ENCODE data around the gene CMTM4. TPM values are rescaled to one million over a fixed set of nuclear protein-coding genes. Genes with fewer than 3 reads are reported as not detected.

Gene CMTM4
- polyA plus RNA-seq, 1 donor from 2014 or later: 27.2 TPM

DNA sequence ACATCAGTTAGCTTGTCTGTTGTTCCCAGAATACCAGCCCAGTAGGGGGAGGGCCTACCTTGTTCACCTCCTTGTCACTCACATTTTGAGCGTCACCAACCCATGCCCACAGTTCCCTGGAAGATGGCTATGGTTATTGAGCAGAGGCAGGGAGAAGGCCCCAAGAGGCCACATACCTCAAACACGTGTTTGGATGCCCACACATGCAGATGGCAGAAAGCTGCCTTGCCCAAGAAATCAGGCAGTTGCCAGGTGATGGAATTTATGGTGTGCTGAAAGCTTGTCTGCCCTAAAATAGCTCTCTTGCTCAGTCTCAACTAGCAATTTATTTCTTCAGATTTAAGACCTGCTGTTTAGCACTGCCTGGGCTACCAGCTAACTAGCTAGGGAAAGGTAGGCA is 16.5 kb upstream of the CMTM4 start:
- Histone ChIP-seq H3K9ac (ENCODE audit: low read length) (no peak overlapping the region), H3K79me2 (replicated peaks; ENCODE audit: insufficient read depth, low read length) (no peaks in the 10 kb centered on the region), H2AFZ (ENCODE audit: low read depth, low read length) (no peak overlapping the region), H3K9me3 (ENCODE audit: low read length) (no peaks in the 10 kb centered on the region), H3K36me3 (ENCODE audit: insufficient read depth, low read length) (no peaks in the 10 kb centered on the region), H3K4me2 (ENCODE audit: low read length) (no peak overlapping the region), H3K9me2 (ENCODE audit: insufficient read depth, low read length) (no peaks in the 10 kb centered on the region), H3K27ac (ENCODE audit: low read length) (no peak overlapping the region), H4K20me1 (ENCODE audit: insufficient read depth) (no peaks in the 10 kb centered on the region), H3F3A (ENCODE audit: insufficient read depth, low read length, poor library complexity, severe bottlenecking) (no peaks in the 10 kb centered on the region), H3K4me3 (ENCODE audit: low read length) (no peak overlapping the region), H3K27me3 (ENCODE audit: insufficient read depth, low read depth, low read length) (no peaks in the 10 kb centered on the region)
- TF ChIP-seq RAD21 (conservative IDR thresholded peaks at IDR 0.05) (no peak), SMC3 (conservative IDR thresholded peaks at IDR 0.05; ENCODE audit: poor library complexity) (no peak)

DNA sequence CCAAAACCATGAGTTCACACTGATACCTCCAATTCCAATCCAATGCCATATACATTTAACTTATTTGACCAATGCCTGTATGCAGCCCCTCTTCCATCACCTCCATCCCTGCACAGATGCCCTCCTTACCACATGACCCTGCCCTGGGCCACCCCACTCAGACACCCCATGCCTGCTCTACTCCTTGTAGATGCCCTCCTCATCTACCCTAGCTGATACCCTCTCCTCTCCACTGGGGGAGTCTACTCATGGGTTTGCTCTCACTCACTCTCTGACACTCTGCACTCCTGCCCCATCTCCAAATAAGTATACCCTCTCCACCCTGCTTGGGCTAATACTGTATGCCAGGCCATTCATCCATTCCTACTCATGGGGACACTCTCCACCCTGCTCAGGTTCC is 16.0 kb upstream of the CMTM4 start:
- H2AFZ ChIP-seq (ENCODE audit: low read depth, low read length): no peak overlapping the region
- H3K36me3 ChIP-seq (ENCODE audit: insufficient read depth, low read length): no peaks in the 10 kb centered on the region
- H3K9ac ChIP-seq (ENCODE audit: low read length): no peak overlapping the region
- H3F3A ChIP-seq (ENCODE audit: insufficient read depth, low read length, poor library complexity, severe bottlenecking): no peaks in the 10 kb centered on the region
- H3K4me3 ChIP-seq (ENCODE audit: low read length): no peak overlapping the region
- H3K27ac ChIP-seq (ENCODE audit: low read length): no peak overlapping the region
- no peaks in the 10 kb centered on the region for H4K20me1 ChIP-seq (ENCODE audit: insufficient read depth)
- H3K27me3 ChIP-seq (ENCODE audit: insufficient read depth, low read depth, low read length): no peaks in the 10 kb centered on the region
- TF ChIP-seq, protein P1, sequence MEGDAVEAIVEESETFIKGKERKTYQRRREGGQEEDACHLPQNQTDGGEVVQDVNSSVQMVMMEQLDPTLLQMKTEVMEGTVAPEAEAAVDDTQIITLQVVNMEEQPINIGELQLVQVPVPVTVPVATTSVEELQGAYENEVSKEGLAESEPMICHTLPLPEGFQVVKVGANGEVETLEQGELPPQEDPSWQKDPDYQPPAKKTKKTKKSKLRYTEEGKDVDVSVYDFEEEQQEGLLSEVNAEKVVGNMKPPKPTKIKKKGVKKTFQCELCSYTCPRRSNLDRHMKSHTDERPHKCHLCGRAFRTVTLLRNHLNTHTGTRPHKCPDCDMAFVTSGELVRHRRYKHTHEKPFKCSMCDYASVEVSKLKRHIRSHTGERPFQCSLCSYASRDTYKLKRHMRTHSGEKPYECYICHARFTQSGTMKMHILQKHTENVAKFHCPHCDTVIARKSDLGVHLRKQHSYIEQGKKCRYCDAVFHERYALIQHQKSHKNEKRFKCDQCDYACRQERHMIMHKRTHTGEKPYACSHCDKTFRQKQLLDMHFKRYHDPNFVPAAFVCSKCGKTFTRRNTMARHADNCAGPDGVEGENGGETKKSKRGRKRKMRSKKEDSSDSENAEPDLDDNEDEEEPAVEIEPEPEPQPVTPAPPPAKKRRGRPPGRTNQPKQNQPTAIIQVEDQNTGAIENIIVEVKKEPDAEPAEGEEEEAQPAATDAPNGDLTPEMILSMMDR (IDR thresholded peaks at IDR 0.05; ENCODE audit: poor library complexity, severe bottlenecking): no peak
- TF ChIP-seq EP300 (conservative IDR thresholded peaks at IDR 0.05; ENCODE audit: poor library complexity, severe bottlenecking) (no peak), SMC3 (conservative IDR thresholded peaks at IDR 0.05; ENCODE audit: poor library complexity) (no peak), POLR2AphosphoS5 (IDR thresholded peaks at IDR 0.05) (no peak), RAD21 (conservative IDR thresholded peaks at IDR 0.05) (no peak), TAF1 (IDR thresholded peaks at IDR 0.05; ENCODE audit: low read depth) (no peak), MXI1 (conservative IDR thresholded peaks at IDR 0.05; ENCODE audit: poor library complexity, severe bottlenecking) (no peak), EZH2 (IDR thresholded peaks at IDR 0.05; ENCODE audit: borderline replicate concordance, insufficient read depth, low read length, poor library complexity, severe bottlenecking) (no peak)
- TF ChIP-seq, protein P2, sequence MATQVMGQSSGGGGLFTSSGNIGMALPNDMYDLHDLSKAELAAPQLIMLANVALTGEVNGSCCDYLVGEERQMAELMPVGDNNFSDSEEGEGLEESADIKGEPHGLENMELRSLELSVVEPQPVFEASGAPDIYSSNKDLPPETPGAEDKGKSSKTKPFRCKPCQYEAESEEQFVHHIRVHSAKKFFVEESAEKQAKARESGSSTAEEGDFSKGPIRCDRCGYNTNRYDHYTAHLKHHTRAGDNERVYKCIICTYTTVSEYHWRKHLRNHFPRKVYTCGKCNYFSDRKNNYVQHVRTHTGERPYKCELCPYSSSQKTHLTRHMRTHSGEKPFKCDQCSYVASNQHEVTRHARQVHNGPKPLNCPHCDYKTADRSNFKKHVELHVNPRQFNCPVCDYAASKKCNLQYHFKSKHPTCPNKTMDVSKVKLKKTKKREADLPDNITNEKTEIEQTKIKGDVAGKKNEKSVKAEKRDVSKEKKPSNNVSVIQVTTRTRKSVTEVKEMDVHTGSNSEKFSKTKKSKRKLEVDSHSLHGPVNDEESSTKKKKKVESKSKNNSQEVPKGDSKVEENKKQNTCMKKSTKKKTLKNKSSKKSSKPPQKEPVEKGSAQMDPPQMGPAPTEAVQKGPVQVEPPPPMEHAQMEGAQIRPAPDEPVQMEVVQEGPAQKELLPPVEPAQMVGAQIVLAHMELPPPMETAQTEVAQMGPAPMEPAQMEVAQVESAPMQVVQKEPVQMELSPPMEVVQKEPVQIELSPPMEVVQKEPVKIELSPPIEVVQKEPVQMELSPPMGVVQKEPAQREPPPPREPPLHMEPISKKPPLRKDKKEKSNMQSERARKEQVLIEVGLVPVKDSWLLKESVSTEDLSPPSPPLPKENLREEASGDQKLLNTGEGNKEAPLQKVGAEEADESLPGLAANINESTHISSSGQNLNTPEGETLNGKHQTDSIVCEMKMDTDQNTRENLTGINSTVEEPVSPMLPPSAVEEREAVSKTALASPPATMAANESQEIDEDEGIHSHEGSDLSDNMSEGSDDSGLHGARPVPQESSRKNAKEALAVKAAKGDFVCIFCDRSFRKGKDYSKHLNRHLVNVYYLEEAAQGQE (IDR thresholded peaks at IDR 0.05; ENCODE audit: borderline replicate concordance): no peak
- no peaks in the 10 kb centered on the region for H3K79me2 ChIP-seq (replicated peaks; ENCODE audit: insufficient read depth, low read length)
- H3K9me3 ChIP-seq (ENCODE audit: low read length): no peaks in the 10 kb centered on the region
- no peaks in the 10 kb centered on the region for H3K9me2 ChIP-seq (ENCODE audit: insufficient read depth, low read length)
- no peak overlapping the region for H3K4me2 ChIP-seq (ENCODE audit: low read length)

DNA sequence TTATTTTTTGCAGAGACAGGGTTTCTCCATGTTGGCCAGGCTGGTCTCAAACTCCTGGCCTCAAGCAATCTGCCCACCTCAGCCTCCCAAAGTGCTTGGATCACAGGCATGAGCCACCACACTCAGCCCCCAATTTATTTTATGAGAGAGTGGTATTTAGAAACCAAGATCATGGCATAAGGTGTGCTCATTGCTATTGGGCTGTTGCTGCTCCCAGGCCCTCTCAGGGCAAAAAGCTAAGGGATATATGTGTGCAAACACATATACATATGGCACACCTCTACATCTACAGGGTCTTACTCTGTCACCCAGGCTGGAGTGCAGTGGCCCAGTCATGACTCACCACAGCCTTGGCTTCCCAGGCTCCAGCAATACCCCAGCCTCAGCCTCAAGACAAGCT is 15.0 kb upstream of the CMTM4 start:
- Histone ChIP-seq H3K9me3 (ENCODE audit: low read length) (no peaks in the 10 kb centered on the region), H4K20me1 (ENCODE audit: insufficient read depth) (no peaks in the 10 kb centered on the region)
- TF ChIP-seq TAF1 (IDR thresholded peaks at IDR 0.05; ENCODE audit: low read depth) (no peak), POLR2AphosphoS5 (IDR thresholded peaks at IDR 0.05) (no peak), EP300 (conservative IDR thresholded peaks at IDR 0.05; ENCODE audit: poor library complexity, severe bottlenecking) (no peak), EZH2 (IDR thresholded peaks at IDR 0.05; ENCODE audit: borderline replicate concordance, insufficient read depth, low read length, poor library complexity, severe bottlenecking) (no peak), MXI1 (conservative IDR thresholded peaks at IDR 0.05; ENCODE audit: poor library complexity, severe bottlenecking) (no peak), SMC3 (conservative IDR thresholded peaks at IDR 0.05; ENCODE audit: poor library complexity) (no peak), RAD21 (conservative IDR thresholded peaks at IDR 0.05) (no peak)
- TF ChIP-seq, protein P2 (IDR thresholded peaks at IDR 0.05; ENCODE audit: borderline replicate concordance): no peak
- TF ChIP-seq, protein P1 (IDR thresholded peaks at IDR 0.05; ENCODE audit: poor library complexity, severe bottlenecking): no peak

More for the DNA sequence above, 15.0 kb upstream of the CMTM4 start:
- Histone ChIP-seq H3K27me3 (ENCODE audit: insufficient read depth, low read depth, low read length) (no peaks in the 10 kb centered on the region), H3K79me2 (replicated peaks; ENCODE audit: insufficient read depth, low read length) (no peaks in the 10 kb centered on the region), H3F3A (ENCODE audit: insufficient read depth, low read length, poor library complexity, severe bottlenecking) (no peaks in the 10 kb centered on the region), H3K4me3 (ENCODE audit: low read length) (no peak overlapping the region), H3K36me3 (ENCODE audit: insufficient read depth, low read length) (no peaks in the 10 kb centered on the region), H3K9me2 (ENCODE audit: insufficient read depth, low read length) (no peaks in the 10 kb centered on the region), H2AFZ (ENCODE audit: low read depth, low read length) (no peak overlapping the region), H3K27ac (ENCODE audit: low read length) (no peak overlapping the region), H3K4me2 (ENCODE audit: low read length) (no peak overlapping the region), H3K9ac (ENCODE audit: low read length) (no peak overlapping the region)
